ENCODE data around the gene B3GNT2.

Gene B3GNT2

GRCh38 chr2:62207491-62207890 lies 11.6 kb downstream of the B3GNT2 start:
- no peak for DNase-seq

DNA sequence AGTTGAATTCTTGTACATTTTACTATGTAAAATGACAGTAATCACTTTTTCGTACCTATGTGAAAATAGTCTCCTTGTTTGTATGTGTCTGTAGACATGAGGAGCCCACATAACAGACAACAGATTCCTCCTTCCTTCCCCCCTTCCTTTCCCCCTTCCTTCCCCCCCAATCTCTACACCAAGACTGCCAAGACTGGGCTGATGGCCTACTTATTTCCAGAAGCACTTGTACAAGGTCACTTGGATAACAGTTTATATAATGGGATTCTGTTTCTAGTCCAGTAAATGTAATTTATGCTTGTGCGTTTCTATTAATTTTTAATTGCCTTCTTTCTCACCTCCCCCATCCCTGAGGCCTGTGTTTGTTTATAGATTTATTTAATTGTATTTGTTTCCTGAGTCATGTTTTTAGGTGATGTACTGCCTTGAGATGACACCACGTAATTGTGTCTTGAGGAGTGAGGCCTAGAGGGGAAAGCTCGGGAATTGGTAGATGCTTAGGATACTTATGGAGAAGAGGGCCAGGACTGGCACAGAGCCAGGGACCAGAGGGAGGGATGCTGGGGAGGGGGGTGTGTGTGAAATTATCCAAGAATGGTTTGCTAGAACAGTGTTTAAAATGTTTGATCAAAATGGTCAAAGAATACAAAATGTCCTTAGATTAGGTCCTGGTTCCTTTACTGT lies 12.3 kb downstream of the B3GNT2 start:
- no peak for DNase-seq

GRCh38 chr2:62208758-62209114 lies 12.8 kb downstream of the B3GNT2 start:
- no peak for DNase-seq

GRCh38 chr2:62209427-62209991 lies 13.6 kb downstream of the B3GNT2 start:
- no peak for DNase-seq

DNA sequence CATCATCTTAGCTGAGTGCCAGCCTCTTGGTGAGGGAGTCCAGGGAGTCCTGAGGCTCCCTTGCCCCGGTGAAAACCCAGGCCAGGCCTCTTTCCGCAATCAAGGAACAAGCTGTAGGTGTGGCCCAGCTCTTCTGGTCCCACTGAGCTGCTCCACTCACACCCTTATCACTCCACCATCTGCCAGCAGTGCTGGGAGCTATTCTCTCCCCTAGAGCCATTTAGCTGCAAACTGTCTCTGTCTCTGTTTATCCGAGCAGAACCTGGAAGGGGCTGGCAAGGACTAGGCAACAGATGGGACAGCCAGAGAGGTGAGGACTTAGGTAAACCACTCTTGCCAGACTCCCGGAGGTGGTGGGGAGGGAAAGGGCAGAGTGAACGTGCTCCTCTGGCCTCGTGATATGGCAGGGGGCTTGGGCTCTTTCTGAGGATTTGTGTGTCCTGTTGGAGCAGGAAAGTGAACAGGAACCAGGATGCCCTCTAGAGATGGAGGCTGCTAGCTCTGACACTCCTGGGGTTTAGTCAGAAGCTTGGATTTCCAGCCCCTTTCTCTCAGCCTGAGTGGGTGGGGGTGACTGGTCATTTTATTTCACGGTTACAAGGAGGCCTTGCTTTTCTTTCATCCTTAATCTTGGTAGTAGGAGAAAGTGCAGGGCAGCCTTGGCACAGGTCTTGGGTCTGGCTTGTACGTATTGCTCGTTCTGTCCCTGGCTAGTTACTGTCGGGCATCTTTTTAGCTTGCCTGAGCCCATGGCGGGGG lies 19.6 kb downstream of the B3GNT2 start:
- DNase-seq, result no peak

GRCh38 chr2:62216113-62216512 lies 20.2 kb downstream of the B3GNT2 start:
- no peak for DNase-seq

- no peak for DNase-seq
Measured at GRCh38 chr2:62216616-62217015, 20.7 kb downstream of the B3GNT2 start.

GRCh38 chr2:62217421-62217820 lies 21.5 kb downstream of the B3GNT2 start:
- no peak for DNase-seq

GRCh38 chr2:62217970-62218369 lies 22.1 kb downstream of the B3GNT2 start:
- no peak for DNase-seq

- no peak for DNase-seq
Measured at GRCh38 chr2:62219407-62220159, 23.7 kb downstream of the B3GNT2 start.

- no peak for DNase-seq
Measured at GRCh38 chr2:62221141-62221540, 25.2 kb downstream of the B3GNT2 start.

- DNase-seq, result no peak
Measured at GRCh38 chr2:62222171-62222570, 26.3 kb downstream of the B3GNT2 start.

GRCh38 chr2:62222674-62223073 lies 26.8 kb downstream of the B3GNT2 start:
- no peak for DNase-seq

DNA sequence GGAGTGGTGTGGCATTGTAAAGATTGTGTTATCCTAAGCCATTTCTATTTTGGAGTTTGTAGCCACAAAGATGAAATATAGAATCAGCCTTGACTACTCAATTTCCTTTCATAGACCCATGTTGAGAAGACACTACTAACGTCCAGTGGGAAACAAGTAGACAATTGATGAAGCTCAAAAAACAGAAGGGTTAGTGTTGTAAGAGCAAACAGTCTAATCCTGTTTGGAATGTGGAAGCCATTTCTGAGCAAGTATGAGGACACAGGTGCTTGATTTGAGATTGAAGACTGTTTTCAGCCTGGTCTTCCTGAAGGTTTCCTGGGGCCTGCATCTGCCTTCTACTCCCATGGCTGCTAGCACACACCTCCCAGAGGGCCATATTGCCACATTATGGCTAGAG lies 29.1 kb downstream of the B3GNT2 start:
- DNase-seq, result no peak

- DNase-seq, result no peak
Measured at GRCh38 chr2:62227386-62228075, 31.6 kb downstream of the B3GNT2 start.

GRCh38 chr2:62229082-62229605 lies 33.2 kb downstream of the B3GNT2 start:
- DNase-seq, result no peak

DNA sequence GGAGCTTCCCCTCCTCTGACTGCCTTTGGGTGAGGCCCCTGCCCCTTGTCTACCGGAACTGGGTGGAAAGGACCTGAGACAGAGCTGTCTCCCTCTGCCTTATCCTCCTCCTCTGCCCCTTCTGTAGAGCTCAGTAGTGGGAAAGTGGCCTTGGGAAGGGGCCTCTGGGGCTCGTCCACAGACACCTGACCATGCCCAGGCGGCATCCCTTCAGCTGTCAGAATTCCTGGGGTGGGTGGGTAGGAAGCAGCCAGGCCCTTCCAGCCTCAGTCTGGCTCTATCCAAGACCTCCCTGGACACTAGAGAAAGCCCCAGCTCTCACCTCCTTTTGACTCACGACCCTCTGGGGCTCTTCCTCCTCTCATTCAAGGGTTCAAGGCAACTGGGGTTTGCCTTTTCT lies 35.6 kb downstream of the B3GNT2 start:
- DNase-seq, result no peak

- no peak for DNase-seq
Measured at GRCh38 chr2:62234755-62235655, 39.1 kb downstream of the B3GNT2 start.

- DNase-seq, result no peak
Measured at GRCh38 chr2:62236499-62236898, 40.6 kb downstream of the B3GNT2 start.

DNA sequence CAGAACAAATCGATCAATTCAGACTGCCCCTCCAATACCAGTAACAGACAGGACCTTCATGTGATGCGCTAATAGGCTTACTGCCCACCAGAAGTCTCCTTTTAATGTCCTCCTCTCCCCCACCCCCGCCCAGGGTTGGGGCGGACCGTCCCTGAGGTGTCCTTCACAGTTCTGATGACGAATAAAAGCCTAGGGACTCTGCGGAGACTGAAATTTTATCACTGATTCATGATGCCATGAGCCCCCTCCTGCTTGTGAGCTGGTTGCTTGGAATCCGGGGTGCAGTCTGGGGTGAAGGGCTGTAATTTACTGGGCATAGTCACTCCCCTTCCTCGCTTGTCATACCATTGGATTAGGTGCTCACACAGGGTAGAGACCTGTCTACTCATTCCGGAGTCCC lies 42.3 kb downstream of the B3GNT2 start:
- no peak for DNase-seq

GRCh38 chr2:62240546-62240945 lies 44.6 kb downstream of the B3GNT2 start:
- DNase-seq, result no peak

GRCh38 chr2:62243983-62244382 lies 48.1 kb downstream of the B3GNT2 start:
- no peak for DNase-seq

Data from DMS79 (cell line).